HG03521 (cell line): ENCODE measurements around the gene RNPS1.

Experiments used
- ATAC-seq: cut with Tn5 transposase; IDR thresholded peaks from one replicate; pipeline ENCODE4 v1.9.1; 2021; ENCODE audit warnings: mild to moderate bottlenecking, moderate library complexity; ENCODE audit not compliant: unreplicated experiment

Gene RNPS1, protein sequence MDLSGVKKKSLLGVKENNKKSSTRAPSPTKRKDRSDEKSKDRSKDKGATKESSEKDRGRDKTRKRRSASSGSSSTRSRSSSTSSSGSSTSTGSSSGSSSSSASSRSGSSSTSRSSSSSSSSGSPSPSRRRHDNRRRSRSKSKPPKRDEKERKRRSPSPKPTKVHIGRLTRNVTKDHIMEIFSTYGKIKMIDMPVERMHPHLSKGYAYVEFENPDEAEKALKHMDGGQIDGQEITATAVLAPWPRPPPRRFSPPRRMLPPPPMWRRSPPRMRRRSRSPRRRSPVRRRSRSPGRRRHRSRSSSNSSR

DNA sequence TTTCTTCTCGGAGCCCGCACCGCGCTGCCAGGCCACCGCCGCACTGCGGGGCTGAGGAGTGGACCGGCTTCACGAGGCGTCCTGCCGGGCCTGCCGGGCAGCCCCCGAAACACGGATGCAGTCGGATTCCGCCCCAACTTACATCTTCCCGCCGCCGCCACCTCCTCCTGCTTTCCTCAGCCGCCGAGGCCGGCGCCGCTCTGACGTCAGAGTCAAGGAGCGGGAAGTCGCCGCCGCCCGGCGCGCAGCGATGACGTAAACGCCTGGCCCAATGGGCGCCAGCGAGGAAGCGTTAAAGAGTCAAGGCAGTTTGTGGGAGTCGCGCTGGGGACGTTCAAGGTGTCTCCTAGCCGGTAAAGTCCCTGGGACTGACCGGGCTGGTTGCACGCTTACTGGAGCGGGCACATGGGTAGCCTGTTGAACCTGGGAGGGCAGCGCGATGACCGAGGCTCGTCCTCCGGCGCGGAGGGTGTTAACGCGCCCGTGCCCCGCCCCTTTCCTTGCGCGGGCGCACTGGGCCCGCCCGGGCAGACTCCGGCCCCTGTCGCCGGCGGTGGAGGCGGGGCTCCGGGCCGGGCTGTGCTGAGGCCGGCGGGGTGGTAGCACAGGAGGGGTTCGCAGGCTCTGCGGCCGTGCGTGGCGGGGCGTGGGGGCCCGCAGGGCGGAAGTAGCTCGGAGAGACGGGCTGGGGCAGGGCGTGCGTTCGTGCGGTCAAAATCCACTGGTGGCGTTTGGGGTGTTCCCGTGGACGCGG is at the start of gene RNPS1:
Gene RNPS1 (minus strand): TSS at position 214 of the 754 bp plus-strand sequence. CDS start 3,483 bp downstream, outside the sequence.
- peak; percentile 69 for ATAC-seq

DNA sequence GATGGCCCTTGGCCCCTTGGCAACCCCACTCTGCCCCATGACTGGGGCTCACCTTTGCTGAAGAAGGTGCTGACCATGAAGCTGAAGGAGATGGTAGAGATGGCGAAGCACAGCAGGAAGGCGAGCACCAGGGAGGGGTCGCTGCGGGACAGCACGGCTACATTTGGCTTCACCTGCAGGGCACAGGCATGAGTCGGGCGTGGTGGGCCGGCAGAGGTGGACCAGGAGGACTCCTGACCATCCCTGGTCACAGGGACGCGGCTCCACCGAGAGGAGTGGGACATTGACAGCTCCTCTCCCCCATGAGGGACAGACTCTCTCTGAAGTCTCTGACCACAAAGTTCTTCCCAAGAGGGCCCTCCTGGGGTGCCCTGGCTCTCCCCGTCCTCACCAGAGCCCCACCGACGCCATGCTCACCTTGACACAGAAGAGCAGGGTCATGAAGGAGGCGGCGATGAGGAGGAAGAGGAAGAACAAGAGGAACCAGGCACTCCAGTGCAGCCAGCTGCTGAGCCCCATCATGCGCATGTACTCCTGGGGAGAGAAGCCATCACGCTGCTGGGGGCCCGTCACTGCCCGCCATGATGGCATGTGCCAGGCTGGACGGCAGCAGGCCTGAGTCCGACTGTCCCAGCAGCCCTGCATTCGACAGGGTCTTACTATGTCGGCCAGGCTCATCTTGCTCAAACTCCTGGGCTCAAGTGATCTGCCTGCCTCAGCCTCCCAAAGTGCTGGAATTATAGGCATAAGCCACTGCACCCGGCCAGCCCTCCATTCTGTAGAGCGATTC is 49.5 kb upstream of the RNPS1 start:
- no peak for ATAC-seq

DNA sequence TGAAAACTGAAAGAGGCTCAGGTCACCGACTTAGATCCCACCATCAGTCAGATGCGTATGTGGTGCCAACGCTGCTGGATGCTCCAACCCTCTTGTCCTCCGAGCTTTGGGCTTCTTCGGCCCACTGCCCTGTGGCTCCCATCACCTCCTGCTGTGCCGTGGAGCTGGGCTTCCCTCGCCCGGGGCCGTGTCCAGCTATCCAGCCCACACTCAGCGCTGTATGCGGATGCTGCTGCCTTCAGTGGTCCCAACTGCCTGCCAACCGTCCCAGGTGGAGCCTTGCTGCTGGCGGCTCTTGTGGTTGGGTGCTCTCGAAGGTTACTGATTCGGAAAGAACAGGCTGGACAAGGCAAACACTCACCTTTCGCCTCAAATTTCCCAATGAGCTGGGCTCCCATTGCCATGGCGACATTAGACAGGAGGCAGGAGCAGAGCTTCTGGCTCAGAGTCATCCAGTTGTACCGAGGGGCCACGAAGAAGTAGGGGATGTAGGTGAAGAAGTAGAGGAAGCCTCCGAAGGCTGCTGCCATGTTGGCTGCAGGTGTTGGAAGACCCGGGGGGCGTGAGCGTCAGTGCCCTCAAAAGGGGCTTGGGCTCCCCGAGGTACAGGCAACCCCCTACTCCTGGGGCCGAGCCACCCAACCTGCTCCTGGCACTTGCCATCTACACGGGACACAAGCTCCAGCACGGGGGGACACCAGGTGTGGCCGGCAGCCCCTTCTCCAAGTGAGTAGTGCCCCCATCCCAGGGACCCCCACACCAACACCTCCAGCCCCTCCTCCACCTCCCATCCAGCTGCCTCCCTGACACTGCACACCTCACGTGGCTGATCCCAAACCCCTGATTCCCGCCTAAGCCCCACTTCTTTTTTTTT is 40.4 kb upstream of the RNPS1 start:
- no peak for ATAC-seq

DNA sequence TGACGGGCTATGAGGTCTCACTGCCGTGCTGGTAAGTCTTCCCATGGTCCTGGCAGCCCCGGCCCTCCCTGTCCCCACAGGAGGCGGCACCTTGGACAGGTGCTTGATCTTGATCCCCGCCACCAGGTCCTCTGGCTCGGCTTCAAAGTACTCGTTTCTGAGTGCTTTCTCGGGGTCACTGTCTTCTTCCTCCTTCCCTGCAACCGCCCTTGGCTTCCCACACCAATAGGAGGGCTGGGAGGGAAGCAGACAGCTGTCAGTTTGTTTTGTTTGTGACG is 31.9 kb upstream of the RNPS1 start:
- ATAC-seq, result no peak

DNA sequence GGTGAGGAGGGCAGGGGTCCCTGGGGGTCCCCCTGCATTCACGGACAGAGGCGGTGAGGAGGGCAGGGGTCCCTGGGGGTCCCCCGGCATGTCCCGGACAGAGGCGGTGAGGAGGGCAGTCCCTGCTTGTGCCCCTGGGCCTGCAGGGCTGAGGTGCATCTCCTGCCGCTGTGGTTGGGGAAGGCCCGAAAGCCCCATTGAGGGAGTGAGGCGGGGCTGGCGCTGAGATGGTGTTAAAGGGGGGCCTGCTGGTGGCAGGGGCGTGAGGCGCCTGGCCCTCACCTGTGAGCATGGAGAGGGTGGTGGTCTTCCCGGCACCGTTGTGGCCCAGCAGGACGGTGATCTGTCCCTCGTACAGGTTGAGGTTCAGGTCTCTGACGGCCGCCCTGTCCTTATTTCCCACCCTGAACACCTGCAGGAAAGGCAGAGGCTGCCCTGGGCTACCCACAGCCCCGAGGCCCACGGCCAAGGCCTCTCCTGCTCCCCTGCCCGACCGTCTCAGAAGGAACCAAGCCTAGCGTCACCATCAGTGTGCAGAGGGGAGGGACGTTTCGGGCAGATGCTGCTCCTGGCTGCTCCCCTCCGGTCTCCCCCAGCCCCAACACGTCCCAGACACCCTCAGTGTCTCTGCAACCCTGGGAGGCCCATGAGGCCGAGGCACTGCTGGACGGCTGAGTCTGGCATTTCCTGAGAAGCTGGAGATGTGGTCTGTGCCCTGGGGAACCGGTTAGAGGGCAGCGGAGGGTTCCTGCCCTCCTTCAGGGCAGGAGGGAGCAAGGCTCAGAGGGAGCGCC is 31.4 kb upstream of the RNPS1 start:
- no peak for ATAC-seq

DNA sequence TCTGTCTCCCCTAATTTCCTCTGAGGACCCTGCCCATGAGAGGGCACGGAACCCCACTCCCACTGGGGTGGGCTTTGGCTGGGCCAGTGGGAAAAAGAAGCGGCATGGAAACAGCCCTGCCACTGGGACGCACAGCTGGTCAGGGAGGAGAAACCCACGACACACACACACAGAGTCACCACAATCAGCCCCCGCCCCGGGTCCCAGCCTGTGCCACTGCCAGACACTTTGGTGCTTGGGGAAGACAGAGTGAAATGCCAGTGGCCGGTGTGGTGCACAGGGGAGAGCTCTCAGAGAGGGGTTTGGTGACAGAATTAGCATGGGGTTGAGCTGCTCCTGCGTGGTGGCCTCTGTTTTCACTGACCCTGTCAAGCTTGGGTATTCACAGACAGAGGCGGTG is 30.7 kb upstream of the RNPS1 start:
- no peak for ATAC-seq

DNA sequence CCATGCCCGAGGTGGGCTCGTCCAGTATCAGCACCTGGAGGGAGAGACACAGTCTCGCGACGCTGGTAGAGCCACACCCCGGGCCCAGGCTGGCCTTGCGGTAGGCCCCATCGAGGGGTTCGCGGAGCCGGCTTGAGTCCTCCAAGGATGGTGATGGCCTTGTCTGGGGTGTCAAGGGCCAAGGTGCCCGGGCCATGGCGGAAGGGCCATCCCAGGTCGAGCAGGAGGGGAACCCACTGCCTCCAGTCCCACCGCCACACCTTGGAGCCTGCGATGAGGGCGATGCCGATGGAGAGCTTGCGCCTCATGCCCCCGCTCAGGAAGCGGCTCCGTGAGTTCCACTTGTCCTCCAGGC is 29.6 kb upstream of the RNPS1 start:
- ATAC-seq, result no peak

DNA sequence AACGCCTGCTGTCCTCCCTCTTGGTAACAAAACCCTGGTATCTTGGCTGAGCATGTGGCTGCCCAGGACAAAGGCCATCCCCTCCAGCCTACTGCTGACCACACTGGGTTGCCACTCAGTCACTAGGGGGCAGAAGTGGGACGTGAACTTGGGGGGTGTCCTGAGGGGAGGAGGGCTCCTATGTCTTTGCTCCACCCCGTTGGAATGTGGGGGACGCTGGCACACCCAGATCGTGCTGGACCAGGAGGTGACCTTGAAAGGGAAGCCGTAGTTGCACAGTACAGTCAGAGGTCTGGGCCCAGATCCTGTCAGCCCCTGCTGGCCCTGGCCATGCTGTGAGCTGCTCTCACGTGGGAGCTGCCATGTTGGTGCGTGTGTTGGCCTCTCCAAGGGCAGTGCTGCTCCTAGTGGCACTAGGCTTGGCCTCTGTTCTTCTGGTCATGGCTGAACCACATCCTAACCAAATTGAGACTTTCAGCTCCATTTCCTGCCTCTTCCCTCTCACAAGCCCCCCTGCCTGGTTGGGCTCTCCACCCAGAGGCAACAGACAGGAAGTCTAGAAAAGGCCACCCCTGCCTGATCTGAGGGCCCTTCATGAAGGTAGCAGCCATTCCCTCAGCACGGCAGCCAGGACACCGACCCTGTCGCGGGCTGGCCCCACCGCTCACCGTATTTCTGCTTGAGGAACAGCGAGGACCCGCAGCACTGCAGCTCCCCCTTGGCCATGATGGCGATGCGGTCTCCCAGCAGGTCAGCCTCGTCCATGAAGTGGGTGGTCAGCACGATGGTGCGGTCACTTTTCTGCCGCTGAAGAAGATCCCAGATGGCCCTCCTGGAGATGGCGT is 29.0 kb upstream of the RNPS1 start:
- ATAC-seq, result no peak

DNA sequence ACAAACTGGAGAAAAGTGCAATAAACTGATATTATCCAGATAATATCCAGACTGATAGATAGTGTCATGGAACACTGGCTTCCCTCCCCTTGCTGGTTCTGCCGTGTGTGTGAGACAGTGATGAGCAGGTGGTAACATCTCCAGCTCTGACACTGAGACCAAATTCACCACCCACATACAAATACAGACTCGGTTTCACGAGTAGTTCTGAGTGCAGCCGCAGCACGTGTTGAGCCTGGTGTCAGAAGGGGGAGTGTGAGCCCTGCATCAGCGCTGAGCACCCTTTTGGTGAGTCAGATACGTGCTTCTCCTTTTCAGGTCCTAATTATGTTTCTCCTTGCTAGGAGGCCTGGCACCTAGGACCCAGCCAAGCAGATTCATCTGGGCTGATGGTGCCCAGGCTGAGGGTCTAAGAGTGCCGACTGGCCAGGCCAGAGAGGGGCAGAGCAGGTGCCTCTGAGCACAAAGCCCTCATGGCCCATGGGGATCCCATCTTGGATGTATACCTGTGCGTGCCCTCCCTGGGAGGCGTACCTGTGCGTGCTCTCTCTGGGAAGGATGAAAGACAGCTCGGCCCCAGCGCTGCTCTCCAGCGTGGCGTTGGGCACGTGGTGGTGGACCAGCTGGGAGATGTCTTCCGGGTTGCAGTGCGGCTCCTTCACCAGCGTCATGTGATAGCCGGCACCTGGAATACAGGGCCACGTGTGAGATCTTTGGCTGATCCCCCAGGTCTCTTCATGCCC is 27.3 kb upstream of the RNPS1 start:
- no peak for ATAC-seq

DNA sequence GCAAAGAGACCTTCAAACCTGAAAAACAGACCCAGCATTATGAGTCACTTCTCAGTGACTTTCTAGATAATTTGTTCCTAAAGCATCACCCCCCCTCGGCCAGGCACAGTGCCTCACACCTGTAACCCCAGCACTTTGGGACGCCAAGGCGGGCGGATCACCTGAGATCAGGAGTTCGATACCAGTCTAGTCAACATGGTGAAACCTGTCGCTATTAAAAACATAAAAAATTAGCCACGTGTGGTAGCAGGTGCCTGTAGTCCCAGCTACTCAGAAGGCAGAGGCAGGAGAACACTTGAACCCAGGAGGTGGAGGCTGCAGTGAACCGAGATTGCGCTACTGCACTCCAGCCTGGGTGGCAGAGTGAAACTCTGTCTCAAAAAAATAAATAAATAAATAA is 24.3 kb upstream of the RNPS1 start:
- ATAC-seq, result no peak

DNA sequence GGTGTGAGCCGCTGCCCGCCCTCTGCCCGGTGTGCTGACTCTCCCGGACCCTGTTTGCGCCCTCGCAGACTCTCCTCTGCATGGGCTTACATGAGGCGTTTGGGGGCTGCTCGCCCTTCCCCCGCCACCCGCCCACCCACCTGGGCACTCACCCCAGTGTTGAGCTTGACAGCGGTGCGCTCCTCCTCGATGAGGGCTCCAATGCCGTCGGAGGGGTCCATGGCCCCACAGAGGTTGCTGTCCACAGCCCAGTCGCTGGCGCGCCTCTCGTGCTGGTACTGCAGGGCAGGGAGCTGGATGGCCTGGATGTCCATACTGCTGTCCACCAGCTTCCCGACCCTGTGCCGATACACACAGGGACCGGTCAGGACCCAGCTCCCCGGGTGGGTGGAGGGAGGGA is 21.4 kb upstream of the RNPS1 start:
- ATAC-seq, result no peak

DNA sequence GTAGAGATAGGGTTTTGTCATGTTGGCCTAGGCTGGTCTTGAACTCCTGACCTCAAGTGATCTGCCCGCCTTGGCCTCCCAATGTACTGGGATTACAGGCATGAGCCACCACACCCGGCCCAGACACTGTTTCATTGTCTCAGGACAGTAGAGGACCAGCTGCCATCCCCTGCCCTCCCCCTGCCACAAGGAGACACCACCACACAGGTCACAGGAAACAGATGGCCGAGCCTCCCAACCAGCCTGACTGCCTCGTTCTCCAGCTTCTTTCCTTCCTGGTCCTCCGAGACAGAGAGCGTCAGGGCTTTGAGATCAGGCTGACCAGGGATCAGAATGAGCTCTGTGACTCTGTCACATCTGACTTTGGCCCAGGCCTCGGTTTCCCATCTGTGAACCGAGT is 20.8 kb upstream of the RNPS1 start:
- no peak for ATAC-seq

DNA sequence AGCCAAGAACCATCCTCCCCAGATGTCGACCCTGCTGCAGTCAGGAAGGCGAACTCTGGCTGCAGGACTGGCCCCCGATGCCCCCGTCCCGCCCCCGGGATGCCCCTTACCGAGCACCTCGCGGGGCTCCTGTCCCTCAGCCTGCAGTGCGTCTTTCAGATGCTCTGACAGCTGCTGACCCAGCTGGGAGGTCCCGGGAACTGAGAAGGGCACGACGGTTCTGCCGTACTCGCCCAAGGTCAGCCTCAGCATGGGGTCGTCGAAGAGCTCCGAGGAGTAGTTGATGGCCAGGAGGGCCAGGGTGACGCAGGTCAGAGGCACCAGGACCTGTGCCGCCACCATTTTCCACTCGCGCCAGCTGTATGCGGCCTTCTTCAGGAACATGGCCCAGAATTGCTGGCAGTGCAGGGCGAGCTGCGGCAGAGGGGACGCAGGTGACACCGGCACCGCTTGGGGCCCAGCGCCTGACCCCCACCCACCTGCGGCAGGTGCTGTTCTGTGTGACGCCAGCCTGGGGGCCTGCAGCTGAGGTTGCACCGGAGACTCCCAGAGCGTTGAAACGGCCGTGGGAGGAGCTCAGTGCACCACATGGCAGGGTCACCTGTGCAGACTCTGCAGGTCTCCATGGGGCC is 20.1 kb upstream of the RNPS1 start:
- ATAC-seq, result no peak

DNA sequence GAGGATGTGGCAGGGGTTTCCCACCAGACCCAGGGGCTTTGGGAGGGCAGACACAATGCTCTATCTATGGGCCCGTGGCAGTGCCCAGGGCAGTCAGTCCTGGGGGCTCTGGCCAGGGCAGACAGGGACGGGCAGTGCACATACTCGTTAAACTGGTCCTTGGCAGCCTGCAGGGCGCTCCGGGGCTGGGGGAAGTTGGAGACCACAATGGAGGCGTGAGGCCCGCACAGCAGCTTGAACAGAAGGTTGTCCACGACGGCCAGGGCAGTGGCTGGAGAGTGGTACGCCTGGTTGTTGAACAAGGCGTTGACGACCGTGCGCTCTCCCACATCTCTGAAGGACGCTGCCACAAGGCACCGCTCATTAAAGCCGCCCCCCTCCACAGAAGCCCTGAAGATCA is 18.6 kb upstream of the RNPS1 start:
- ATAC-seq, result no peak

DNA sequence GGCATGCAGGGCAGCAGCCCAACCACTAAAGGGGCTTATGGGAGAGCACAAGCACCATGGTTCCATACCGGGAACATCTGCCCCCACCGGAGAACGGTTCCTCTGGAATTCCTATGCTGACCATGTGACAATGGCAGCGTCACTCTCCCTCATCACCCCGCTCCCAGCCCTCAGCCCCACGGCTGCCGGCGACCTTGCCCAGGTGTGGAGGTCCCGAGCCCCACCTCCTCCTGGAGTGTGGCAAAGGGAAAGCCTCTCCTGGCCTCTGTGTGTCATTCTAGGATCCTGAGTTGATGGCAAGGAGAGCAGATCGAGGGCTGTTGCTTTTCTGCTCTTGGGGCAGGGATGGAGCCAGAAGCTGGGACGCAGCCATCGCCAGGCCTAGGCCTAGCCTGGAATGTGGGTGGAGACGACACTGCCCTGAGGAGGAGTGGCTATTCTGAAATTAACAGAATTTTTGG is 17.8 kb upstream of the RNPS1 start:
- ATAC-seq, result no peak

DNA sequence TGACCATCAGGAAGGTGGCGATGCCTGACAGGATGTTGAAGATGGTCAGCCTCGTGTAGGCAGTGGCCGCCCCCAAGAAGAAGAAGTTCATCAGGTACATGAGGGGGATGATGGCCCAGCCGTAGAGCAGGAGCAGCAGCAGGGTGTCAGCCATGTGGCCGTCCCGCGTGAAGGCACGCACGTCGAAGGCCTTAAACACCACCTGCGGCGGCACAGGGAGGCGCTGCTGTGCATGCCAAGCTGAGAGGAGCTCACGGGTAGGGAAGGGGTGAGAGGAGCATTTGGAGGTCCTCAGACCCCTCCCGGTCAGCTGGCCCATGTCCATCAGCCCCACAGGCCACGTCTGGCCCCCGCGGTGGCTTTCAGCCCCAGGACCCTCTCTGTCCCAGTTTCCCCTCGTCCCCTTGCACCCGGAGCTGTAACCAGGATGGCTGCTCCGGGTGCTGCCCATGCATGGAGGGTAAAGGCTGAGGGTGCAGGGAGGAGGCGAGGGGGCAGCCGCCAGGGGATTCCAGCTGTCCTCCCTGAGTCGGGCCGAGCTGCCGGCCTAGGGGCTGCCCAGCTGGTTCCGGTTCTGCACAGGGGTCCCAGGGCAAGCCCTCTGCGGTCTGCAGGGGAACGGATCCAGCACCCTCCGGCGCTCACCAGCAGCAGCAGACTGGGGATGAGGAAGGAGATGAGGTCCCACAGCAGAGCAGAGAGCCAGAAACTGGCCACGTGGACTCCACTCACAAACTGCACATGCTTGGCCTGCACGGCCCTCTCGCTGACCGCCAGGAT is 17.1 kb upstream of the RNPS1 start:
- ATAC-seq, result no peak

DNA sequence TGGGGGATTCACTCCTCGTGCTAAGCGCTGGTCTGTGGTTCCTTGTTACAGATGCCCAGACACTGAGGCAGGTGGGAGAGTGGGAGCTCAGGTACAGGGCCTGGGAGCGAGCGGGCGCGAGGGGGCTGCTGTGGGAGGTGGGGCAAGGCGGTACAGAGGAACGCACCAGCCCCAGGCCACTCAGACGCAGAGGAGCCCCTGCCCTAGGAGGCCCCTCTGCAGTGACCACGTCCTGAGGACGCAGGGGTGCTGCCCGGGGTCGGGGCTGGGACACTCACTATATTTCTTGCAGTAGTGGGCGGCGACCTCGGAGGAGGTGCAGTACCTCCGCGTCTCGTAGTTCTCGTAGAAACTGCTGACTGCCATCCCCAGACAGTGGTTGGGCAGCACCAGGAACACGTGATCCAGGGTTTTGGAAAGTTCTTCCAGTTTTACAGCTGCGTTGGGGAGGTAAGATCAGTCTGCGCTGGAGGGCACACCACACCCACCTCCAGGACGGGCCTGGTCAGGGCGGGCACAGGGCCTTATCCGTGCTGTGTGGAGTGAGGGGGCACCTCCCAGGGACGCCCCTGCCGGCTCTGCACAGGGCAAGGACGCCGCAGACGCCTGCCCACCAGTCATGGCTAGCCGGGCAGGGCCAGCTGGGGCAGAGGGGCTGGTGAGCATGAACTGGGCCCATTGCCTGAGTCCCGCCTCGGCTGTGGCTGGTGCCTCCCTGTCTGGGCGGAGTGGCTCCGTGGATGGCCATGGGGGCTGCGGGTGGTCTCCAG is 16.3 kb upstream of the RNPS1 start:
- no peak for ATAC-seq
